ENCODE measurements around the gene NANP.

Gene NANP

DNA sequence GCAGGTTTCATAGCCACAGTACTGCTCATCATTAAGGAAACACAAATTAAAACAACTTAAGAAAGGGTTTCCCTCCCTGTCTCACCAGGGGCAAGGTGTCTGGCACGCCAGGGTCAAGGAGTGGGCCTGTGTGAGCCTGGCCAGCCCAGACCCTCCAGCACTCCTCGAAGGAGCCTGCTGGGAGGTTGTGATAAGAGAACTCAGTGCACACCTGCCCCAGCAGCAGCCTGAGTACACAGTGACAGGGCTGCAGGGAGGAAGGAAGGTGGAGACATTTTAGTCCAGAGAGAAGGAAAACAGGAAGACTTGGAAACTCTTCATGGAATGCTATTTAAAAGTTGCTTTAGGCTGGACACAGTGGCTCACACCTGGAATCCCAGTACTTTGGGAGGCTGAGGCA is 52.6 kb downstream of the NANP start:
- DNase-seq (ENCODE audit: low spot score) = no peak

DNA sequence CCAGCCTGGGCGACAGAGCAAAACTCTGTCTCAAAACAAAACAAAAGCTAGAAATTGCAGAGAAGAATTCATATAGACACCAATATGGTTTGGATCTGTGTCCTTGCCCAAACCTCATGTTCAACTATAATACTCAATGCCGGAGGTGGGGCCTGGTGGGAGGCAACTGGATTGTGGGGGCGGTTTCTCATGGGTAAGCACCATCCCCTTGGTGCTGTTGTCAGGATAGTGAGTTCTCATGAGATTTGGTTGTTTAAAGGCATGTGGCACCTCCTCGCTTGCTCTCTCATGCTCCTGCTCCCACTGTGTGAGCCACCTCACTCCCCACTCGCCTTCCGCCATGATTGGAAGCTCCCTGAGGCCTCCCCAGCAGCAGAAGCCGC is 53.7 kb downstream of the NANP start:
- no peak for DNase-seq (ENCODE audit: low spot score)

- no peak for DNase-seq (ENCODE audit: low spot score)
Measured at GRCh38 chr20:25567286-25567685, 56.5 kb downstream of the NANP start.

- DNase-seq (ENCODE audit: low spot score) = no peak
Measured at GRCh38 chr20:25566821-25567220, 57.0 kb downstream of the NANP start.

GRCh38 chr20:25565578-25566157 is 58.1 kb downstream of the NANP start:
- DNase-seq (ENCODE audit: low spot score) = no peak

GRCh38 chr20:25563876-25564275 is 59.9 kb downstream of the NANP start:
- no peak for DNase-seq (ENCODE audit: low spot score)

DNA sequence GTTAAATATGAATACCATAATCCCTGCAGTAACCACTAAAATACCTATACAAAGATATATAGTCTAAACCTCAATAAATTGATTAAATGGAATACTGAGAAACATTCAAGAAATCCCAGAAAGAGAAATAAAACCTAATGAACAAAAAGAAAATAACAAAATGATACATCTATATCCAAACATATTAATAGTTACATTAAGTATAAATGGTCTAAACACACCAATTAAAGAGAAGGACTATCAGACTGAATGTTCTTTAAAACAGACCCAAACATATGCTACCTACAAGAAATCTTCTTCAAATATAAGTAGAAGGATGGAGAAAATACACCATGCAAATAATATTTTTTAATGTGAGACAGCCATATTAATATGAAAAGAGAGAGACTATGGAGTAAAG is 60.5 kb downstream of the NANP start:
- DNase-seq (ENCODE audit: low spot score) = no peak

All from hematopoietic multipotent progenitor cell treated with erythropoietin and hydrocortisone succinate and interleukin-3 and kit ligand, for 17 days (in vitro differentiated cells).